Prostate gland (tissue), 2 donors: Measurements from ENCODE around the gene ALDOB.

ENCODE experiments used
- POLR2AphosphoS5 ChIP-seq: sonication (generic); formaldehyde crosslinking; IDR thresholded peaks from one replicate; pipeline ENCODE4 v1.6.1; 2017; ENCODE audit warnings: antibody characterized with exemption
- TF ChIP-seq, protein P1 (sequence below), 4 experiments: fragments of 200-600 bp in 2 of 4; fragments of 450-650 bp in 2 of 4; sonication (generic) in 2 of 4; IDR thresholded peaks; 1 replicate in 3 of 4; 2 replicates in 1 of 4; pipeline ENCODE4 v1.5.1; 2016 to 2019; ENCODE audit warnings: antibody characterized with exemption in 4 of 4, mild to moderate bottlenecking in 2 of 4, moderate library complexity in 2 of 4

DNA sequence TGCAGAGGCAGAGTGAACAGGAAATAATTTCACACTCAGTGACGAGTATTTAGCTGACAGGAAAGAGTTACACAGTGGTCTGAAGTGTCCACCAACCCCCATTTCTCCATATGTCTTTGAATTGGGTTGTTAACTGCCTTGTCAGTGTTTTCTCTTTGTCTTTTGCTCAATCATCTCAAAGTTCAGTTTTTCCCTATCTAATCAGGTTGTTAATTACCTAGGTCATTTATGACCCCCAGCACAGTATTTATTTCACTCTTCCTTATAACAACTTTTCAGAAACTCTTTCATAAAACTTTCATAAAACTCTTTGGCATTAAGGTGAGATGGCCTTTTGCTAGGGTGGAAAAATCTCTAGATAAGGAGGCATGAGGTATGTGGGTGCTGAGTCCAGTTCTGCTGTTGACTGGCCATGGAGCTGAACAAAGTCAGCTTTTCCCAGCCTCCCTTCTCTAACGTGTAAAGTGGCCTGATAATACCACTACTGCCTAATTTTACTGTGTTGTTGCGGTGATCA is 5.2 kb upstream of the ALDOB start:
- TF ChIP-seq, protein P1, sequence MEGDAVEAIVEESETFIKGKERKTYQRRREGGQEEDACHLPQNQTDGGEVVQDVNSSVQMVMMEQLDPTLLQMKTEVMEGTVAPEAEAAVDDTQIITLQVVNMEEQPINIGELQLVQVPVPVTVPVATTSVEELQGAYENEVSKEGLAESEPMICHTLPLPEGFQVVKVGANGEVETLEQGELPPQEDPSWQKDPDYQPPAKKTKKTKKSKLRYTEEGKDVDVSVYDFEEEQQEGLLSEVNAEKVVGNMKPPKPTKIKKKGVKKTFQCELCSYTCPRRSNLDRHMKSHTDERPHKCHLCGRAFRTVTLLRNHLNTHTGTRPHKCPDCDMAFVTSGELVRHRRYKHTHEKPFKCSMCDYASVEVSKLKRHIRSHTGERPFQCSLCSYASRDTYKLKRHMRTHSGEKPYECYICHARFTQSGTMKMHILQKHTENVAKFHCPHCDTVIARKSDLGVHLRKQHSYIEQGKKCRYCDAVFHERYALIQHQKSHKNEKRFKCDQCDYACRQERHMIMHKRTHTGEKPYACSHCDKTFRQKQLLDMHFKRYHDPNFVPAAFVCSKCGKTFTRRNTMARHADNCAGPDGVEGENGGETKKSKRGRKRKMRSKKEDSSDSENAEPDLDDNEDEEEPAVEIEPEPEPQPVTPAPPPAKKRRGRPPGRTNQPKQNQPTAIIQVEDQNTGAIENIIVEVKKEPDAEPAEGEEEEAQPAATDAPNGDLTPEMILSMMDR (IDR thresholded peaks at IDR 0.05): no peak
- no peak for TF ChIP-seq POLR2AphosphoS5
